ENCODE measurements around the gene GTF2IRD1.
"Not testable (repeated sequence)": the region's sequence is repeated elsewhere in the genome, so short reads cannot be mapped to it uniquely, and the experiment has no call there.

DNA sequence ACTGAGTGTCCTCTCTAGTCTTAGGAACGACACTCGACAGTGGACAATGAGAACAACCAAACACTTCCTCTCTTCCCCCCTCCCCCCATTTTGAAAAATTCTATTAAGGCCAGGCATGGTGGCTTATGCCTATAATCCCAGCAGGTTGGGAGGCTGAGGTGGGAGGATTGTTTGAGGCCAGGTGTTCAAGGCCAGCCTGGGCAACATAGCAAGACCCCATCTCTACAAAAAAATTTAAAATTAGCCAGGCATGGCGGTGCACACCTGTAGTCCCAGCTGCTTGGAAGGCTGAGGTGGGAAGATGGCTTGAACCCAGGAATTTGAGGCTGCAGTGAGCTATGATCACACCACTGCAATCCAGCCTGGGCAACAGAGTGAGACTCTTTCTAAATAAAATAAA, 43.1 kb downstream of the GTF2IRD1 start:
- TF ChIP-seq POLR2AphosphoS5 (IDR thresholded peaks at IDR 0.05; ENCODE audit: low read depth); EZH2 (IDR thresholded peaks at IDR 0.05; ENCODE audit: low read depth, unreplicated experiment); CTCF (conservative IDR thresholded peaks at IDR 0.05; ENCODE audit: low read depth in 2 of 2); REST (IDR thresholded peaks at IDR 0.05; ENCODE audit: unreplicated experiment); EZH2phosphoT487 (IDR thresholded peaks at IDR 0.05; ENCODE audit: unreplicated experiment); ZNF462 (CRISPR knock-in tag; IDR thresholded peaks at IDR 0.05); NANOG (IDR thresholded peaks at IDR 0.05; ENCODE audit: borderline replicate concordance); ZNF114 (CRISPR knock-in tag; IDR thresholded peaks at IDR 0.05); JUNB (IDR thresholded peaks at IDR 0.05; ENCODE audit: unreplicated experiment): not testable (repeated sequence)
